SK-N-SH (cell line): Measurements from ENCODE around the gene MTA2. TPM values are rescaled to one million over a fixed set of nuclear protein-coding genes. Genes with fewer than 3 reads are reported as not detected.
A peak's percentile ranks its signal among the peaks of the same experiment; 100 is the strongest.

ENCODE experiments used
- CTCF ChIA-PET: fragments of 300-600, 350-600 bp; formaldehyde crosslinking; extraction: SDS; loops from one replicate; lab custom pipeline; 2021; lab: Yijun Ruan, JAX
- POLR2A ChIA-PET: fragments of 350-600 bp; sonication (Branson Sonifier 250); formaldehyde crosslinking; extraction: SDS; loops from one replicate; lab custom pipeline; 2020; ENCODE audit warnings: antibody characterized with exemption, inconsistent platforms; lab: Yijun Ruan, JAX
- DNase-seq: peaks from one replicate; pipeline ENCODE4 v3.0.0; 2012
- H2AFZ ChIP-seq: fragments of 200-600 bp; sonication (generic); 2 replicates; pipeline ENCODE4 v1.8.1; 2016; ENCODE audit warnings: antibody characterized with exemption, mild to moderate bottlenecking, low read depth
- H3F3A ChIP-seq: fragments of 200-600 bp; sonication (generic); replicated peaks from 2 replicates; pipeline ENCODE3; 2016; ENCODE audit warnings: antibody characterized with exemption, mild to moderate bottlenecking; ENCODE audit not compliant: insufficient read depth
- H3K27ac ChIP-seq, 2 experiments: fragments of 200-500 bp in 1 of 2; fragments of 200-600 bp in 1 of 2; sonication (Bioruptor generic) in 1 of 2; sonication (generic), shearing (Covaris generic) in 1 of 2; 2 replicates each; pipeline versions ENCODE4 v1.5.1 to v1.6.1; 2014 to 2016; ENCODE audit warnings: low read depth in 2 of 2, inconsistent platforms in 1 of 2, low read length in 1 of 2, mild to moderate bottlenecking in 1 of 2, mixed read lengths in 1 of 2
- H3K27me3 ChIP-seq: fragments of 200-600 bp; sonication (generic), shearing (Covaris generic); 2 replicates; pipeline ENCODE4 v1.6.1; 2016; ENCODE audit warnings: mixed run types; ENCODE audit not compliant: insufficient read depth
- H3K36me3 ChIP-seq, 2 experiments: fragments of 200-500 bp in 1 of 2; fragments of 200-600 bp in 1 of 2; sonication (Bioruptor generic) in 1 of 2; sonication (generic) in 1 of 2; replicated peaks in 1 of 2; 2 replicates each; pipeline versions ENCODE3 to v1.5.1; 2014 to 2016; ENCODE audit warnings: low read length in 1 of 2, mild to moderate bottlenecking in 1 of 2; ENCODE audit not compliant: insufficient read depth in 2 of 2, control insufficient read depth in 1 of 2
- H3K4me1 ChIP-seq, 2 experiments: fragments of 200-500 bp in 1 of 2; fragments of 200-600 bp in 1 of 2; sonication (Bioruptor generic) in 1 of 2; sonication (generic), shearing (Covaris generic) in 1 of 2; 2 replicates each; pipeline versions ENCODE4 v1.5.1 to v1.6.1; 2014 to 2016; ENCODE audit warnings: low read depth in 1 of 2, low read length in 1 of 2, mixed run types in 1 of 2; ENCODE audit not compliant: insufficient read depth in 2 of 2, control insufficient read depth in 1 of 2
- H3K4me2 ChIP-seq: fragments of 200-600 bp; sonication (generic), shearing (Covaris generic); 2 replicates; pipeline ENCODE4 v1.6.1; 2017; ENCODE audit warnings: mixed run types
- H3K4me3 ChIP-seq, 2 experiments: fragments of 200-500 bp in 1 of 2; fragments of 200-600 bp in 1 of 2; sonication (Bioruptor generic) in 1 of 2; sonication (generic), shearing (Covaris generic) in 1 of 2; 2 replicates each; pipeline versions ENCODE4 v1.5.1 to v1.8.1; 2014 to 2016; ENCODE audit warnings: low read depth in 2 of 2, inconsistent platforms in 1 of 2, low read length in 1 of 2, mild to moderate bottlenecking in 1 of 2, mixed read lengths in 1 of 2, moderate library complexity in 1 of 2
- H3K79me2 ChIP-seq: fragments of 200-600 bp; sonication (generic); 2 replicates; pipeline ENCODE4 v1.8.1; 2017; ENCODE audit warnings: mild to moderate bottlenecking; ENCODE audit not compliant: insufficient read depth
- H3K9ac ChIP-seq: fragments of 200-600 bp; sonication (generic); 2 replicates; pipeline ENCODE4 v1.6.1; 2017; ENCODE audit warnings: mixed run types
- H3K9me2 ChIP-seq: fragments of 200-600 bp; sonication (generic); 2 replicates; pipeline ENCODE4 v1.6.1; 2017; ENCODE audit warnings: mixed run types
- H3K9me3 ChIP-seq: fragments of 200-600 bp; sonication (generic); 2 replicates; pipeline ENCODE4 v1.6.1; 2017; ENCODE audit warnings: mixed run types, mild to moderate bottlenecking, moderate library complexity
- H4K20me1 ChIP-seq: fragments of 200-600 bp; sonication (generic); 2 replicates; pipeline ENCODE4 v1.6.1; 2017; ENCODE audit warnings: mild to moderate bottlenecking, mixed run types; ENCODE audit not compliant: insufficient read depth
- CHD2 ChIP-seq: fragments of 150-350 bp; IDR thresholded peaks from 2 replicates; pipeline ENCODE4 v1.6.1; 2018; ENCODE audit warnings: low read length; ENCODE audit not compliant: partially characterized antibody
- EP300 ChIP-seq, 2 experiments: IDR thresholded peaks; 2 replicates each; pipeline versions ENCODE4 v1.4.0 to v1.6.1; 2012; ENCODE audit warnings: borderline replicate concordance in 1 of 2, low read depth in 1 of 2, low read length in 1 of 2
- FOSL2 ChIP-seq: IDR thresholded peaks from 2 replicates; pipeline ENCODE4 v1.4.0; 2012; ENCODE audit warnings: low read depth, mild to moderate bottlenecking, moderate library complexity, borderline replicate concordance
- FOXJ3 ChIP-seq: sonication (generic); formaldehyde crosslinking; IDR thresholded peaks from 2 replicates; pipeline ENCODE4 v1.5.1; 2020; ENCODE audit warnings: mild to moderate bottlenecking, missing genetic modification reagents
- FOXM1 ChIP-seq: IDR thresholded peaks from 2 replicates; pipeline ENCODE4 v1.4.0; 2012; ENCODE audit warnings: low read depth, mild to moderate bottlenecking
- GABPA ChIP-seq: IDR thresholded peaks from 2 replicates; pipeline ENCODE4 v1.4.0; 2012; ENCODE audit warnings: low read depth, mild to moderate bottlenecking
- JUND ChIP-seq: IDR thresholded peaks from 2 replicates; pipeline ENCODE4 v1.4.0; 2012
- NRF1 ChIP-seq: IDR thresholded peaks from 2 replicates; pipeline ENCODE4 v1.6.1; 2012; ENCODE audit warnings: low read depth, mild to moderate bottlenecking, low read length
- POLR2AphosphoS5 ChIP-seq: IDR thresholded peaks from 2 replicates; pipeline ENCODE4 v1.6.1; 2012; ENCODE audit warnings: low read depth, low read length
- RCOR1 ChIP-seq: fragments of 150-350 bp; IDR thresholded peaks from 2 replicates; pipeline ENCODE4 v1.6.1; 2017; ENCODE audit warnings: antibody characterized with exemption, low read length
- SIN3A ChIP-seq: IDR thresholded peaks from 2 replicates; pipeline ENCODE4 v1.6.1; 2012; ENCODE audit warnings: low read depth, mild to moderate bottlenecking, low read length, moderate library complexity, borderline replicate concordance
- SMC3 ChIP-seq: IDR thresholded peaks from 2 replicates; pipeline ENCODE4 v1.6.1; 2012; ENCODE audit warnings: low read depth, low read length, improper control_type of control experiment
- TCF12 ChIP-seq: IDR thresholded peaks from 2 replicates; pipeline ENCODE4 v1.4.0; 2012
- WGBS: methylation state at CpG from one replicate; pipeline ENCODE4 v1.1.6; 2017; ENCODE audit warnings: low lambda C conversion rate; 5-methylcytosine and 5-hydroxymethylcytosine counted together
- polyA plus RNA-seq, 3 experiments: library from polyadenylated mRNA; depleted of rRNA; stranded (reverse); fragments of >200 nt; gene quantifications; 2 replicates each; pipeline ENCODE4 v1.2.3, GENCODE V29; 2012
- TF ChIP-seq, protein P1 (sequence below): fragments of 200-600 bp; sonication (generic); IDR thresholded peaks from 2 replicates; pipeline ENCODE4 v1.6.1; 2017; ENCODE audit warnings: antibody characterized with exemption, mild to moderate bottlenecking, moderate library complexity
- TF ChIP-seq, protein P2 (sequence below): IDR thresholded peaks from 2 replicates; pipeline ENCODE4 v1.4.0; 2012; ENCODE audit warnings: low read depth, borderline replicate concordance
- TF ChIP-seq, protein P3 (sequence below): IDR thresholded peaks from 2 replicates; pipeline ENCODE4 v1.4.0; 2012; ENCODE audit warnings: low read depth, borderline replicate concordance
- TF ChIP-seq, protein P4 (sequence below): IDR thresholded peaks from 2 replicates; pipeline ENCODE4 v1.6.1; 2012; ENCODE audit warnings: mild to moderate bottlenecking, low read depth, low read length, moderate library complexity

The MTA2 gene
- polyA plus RNA-seq, 1 of the 3 experiments (the other 2 are of a cell fraction), result 18.4 TPM

DNA sequence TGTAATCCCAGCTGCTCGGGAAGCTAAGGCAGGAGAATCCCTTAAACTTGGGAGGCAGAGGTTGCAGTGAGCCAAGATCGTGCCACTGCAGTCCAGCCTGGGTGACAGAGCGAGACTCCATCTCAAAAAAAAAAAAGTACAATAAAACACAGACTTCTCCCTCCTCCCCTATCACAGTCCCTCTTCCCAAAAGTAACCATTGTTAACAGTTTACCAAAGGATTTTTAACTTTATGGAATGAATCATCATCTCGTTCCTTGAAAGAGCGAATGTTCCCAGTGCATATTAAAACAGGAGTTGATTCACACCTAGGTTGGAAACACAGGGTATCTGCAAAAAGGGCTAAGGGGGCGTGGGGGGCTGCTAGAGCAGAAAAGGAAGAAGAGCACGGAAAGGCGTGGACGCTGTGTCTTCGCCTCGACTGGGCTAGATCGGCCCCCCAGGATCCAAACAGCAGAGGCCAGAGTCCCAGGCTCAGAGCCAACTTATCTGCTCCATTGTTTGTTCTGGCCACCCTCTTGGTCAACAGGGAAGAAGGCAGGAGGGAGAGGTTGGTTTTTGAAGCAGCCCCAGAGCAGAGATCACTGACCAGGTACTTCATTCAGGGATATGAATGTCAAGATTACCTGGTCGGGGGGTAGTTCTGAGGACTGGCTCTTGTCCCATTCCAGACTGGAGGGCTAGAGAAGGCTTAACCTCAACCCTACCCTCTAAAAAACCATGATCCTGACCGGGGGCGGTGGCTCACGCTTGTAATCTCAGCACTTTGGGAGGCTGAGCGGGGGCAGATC is 52.9 kb downstream of the MTA2 start:
- Histone ChIP-seq H3K4me1 (peaks cover 27 to 31% of the 10 kb centered on the region in 2 experiments; a peak in 3 of 4 replicates), H3K27ac (no peak overlapping the region), H3K36me3 (peaks cover 0 to 4% of the 10 kb centered on the region in 2 experiments), H3K9ac (no peak overlapping the region), H3K4me3 (no peak overlapping the region), H3K79me2 (peaks cover 56% of the 10 kb centered on the region), H3K27me3 (no peaks in the 10 kb centered on the region), H3F3A (peaks cover 32% of the 10 kb centered on the region), H3K4me2 (peak overlapping the region; percentile 25; the same call in 1 of the 2 replicates), H2AFZ (no peak overlapping the region), H3K9me2 (no peaks in the 10 kb centered on the region), H3K9me3 (no peaks in the 10 kb centered on the region), H4K20me1 (peaks cover 18% of the 10 kb centered on the region)
- DNase-seq, result no peak
- TF ChIP-seq GABPA (no peak), FOXJ3 (CRISPR knock-in tag) (no peak), FOSL2 (no peak), TCF12 (no peak), SMC3 (no peak), RCOR1 (no peak), FOXM1 (no peak), JUND (no peak), NRF1 (no peak), POLR2AphosphoS5 (no peak), SIN3A (no peak), CHD2 (no peak), EP300 (IDR thresholded peaks at IDR 0.05; ENCODE audit: borderline replicate concordance in 1 of 2, low read depth in 1 of 2, low read length in 1 of 2) (no peak)
- TF ChIP-seq, protein P1, sequence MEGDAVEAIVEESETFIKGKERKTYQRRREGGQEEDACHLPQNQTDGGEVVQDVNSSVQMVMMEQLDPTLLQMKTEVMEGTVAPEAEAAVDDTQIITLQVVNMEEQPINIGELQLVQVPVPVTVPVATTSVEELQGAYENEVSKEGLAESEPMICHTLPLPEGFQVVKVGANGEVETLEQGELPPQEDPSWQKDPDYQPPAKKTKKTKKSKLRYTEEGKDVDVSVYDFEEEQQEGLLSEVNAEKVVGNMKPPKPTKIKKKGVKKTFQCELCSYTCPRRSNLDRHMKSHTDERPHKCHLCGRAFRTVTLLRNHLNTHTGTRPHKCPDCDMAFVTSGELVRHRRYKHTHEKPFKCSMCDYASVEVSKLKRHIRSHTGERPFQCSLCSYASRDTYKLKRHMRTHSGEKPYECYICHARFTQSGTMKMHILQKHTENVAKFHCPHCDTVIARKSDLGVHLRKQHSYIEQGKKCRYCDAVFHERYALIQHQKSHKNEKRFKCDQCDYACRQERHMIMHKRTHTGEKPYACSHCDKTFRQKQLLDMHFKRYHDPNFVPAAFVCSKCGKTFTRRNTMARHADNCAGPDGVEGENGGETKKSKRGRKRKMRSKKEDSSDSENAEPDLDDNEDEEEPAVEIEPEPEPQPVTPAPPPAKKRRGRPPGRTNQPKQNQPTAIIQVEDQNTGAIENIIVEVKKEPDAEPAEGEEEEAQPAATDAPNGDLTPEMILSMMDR, result no peak
- TF ChIP-seq, protein P2, sequence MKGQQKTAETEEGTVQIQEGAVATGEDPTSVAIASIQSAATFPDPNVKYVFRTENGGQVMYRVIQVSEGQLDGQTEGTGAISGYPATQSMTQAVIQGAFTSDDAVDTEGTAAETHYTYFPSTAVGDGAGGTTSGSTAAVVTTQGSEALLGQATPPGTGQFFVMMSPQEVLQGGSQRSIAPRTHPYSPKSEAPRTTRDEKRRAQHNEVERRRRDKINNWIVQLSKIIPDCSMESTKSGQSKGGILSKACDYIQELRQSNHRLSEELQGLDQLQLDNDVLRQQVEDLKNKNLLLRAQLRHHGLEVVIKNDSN, result no peak
- TF ChIP-seq, protein P3, sequence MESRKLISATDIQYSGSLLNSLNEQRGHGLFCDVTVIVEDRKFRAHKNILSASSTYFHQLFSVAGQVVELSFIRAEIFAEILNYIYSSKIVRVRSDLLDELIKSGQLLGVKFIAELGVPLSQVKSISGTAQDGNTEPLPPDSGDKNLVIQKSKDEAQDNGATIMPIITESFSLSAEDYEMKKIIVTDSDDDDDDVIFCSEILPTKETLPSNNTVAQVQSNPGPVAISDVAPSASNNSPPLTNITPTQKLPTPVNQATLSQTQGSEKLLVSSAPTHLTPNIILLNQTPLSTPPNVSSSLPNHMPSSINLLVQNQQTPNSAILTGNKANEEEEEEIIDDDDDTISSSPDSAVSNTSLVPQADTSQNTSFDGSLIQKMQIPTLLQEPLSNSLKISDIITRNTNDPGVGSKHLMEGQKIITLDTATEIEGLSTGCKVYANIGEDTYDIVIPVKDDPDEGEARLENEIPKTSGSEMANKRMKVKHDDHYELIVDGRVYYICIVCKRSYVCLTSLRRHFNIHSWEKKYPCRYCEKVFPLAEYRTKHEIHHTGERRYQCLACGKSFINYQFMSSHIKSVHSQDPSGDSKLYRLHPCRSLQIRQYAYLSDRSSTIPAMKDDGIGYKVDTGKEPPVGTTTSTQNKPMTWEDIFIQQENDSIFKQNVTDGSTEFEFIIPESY, result no peak
- TF ChIP-seq, protein P4, sequence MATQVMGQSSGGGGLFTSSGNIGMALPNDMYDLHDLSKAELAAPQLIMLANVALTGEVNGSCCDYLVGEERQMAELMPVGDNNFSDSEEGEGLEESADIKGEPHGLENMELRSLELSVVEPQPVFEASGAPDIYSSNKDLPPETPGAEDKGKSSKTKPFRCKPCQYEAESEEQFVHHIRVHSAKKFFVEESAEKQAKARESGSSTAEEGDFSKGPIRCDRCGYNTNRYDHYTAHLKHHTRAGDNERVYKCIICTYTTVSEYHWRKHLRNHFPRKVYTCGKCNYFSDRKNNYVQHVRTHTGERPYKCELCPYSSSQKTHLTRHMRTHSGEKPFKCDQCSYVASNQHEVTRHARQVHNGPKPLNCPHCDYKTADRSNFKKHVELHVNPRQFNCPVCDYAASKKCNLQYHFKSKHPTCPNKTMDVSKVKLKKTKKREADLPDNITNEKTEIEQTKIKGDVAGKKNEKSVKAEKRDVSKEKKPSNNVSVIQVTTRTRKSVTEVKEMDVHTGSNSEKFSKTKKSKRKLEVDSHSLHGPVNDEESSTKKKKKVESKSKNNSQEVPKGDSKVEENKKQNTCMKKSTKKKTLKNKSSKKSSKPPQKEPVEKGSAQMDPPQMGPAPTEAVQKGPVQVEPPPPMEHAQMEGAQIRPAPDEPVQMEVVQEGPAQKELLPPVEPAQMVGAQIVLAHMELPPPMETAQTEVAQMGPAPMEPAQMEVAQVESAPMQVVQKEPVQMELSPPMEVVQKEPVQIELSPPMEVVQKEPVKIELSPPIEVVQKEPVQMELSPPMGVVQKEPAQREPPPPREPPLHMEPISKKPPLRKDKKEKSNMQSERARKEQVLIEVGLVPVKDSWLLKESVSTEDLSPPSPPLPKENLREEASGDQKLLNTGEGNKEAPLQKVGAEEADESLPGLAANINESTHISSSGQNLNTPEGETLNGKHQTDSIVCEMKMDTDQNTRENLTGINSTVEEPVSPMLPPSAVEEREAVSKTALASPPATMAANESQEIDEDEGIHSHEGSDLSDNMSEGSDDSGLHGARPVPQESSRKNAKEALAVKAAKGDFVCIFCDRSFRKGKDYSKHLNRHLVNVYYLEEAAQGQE, result no peak
- 78% methylated on average over 17 of the region's 17 CpGs for WGBS
- CTCF ChIA-PET, result interaction anchor here (1.0 to 2.3 kb wide), 2 partner anchors 124 to 154 kb away, joined by 5 to 12 read pairs; no protein-coding TSS in a partner anchor
- POLR2A ChIA-PET, result no interaction called here
